MV-4-11 (cell line): Measurements from ENCODE around the gene RPS15.

Experiments used
- DNase-seq: peaks from one replicate; lab custom pipeline; 2025; lab: John Stamatoyannopoulos, UW

The RPS15 gene

GRCh38 chr19:1420590-1420989, 17.6 kb upstream of the RPS15 start:
- no peak for DNase-seq

GRCh38 chr19:1421218-1421957, 16.8 kb upstream of the RPS15 start:
- DNase-seq: no peak

- no peak for DNase-seq
Measured at GRCh38 chr19:1421958-1422305, 16.3 kb upstream of the RPS15 start.

GRCh38 chr19:1422360-1422759, 15.8 kb upstream of the RPS15 start:
- DNase-seq: no peak

GRCh38 chr19:1422943-1423342, 15.3 kb upstream of the RPS15 start:
- no peak for DNase-seq

GRCh38 chr19:1423436-1424191, 14.6 kb upstream of the RPS15 start:
- DNase-seq: peak; percentile 61

- DNase-seq: no peak
Measured at GRCh38 chr19:1424192-1424955, 13.8 kb upstream of the RPS15 start.

- peak; percentile 82 for DNase-seq
Measured at GRCh38 chr19:1425102-1425837, 12.9 kb upstream of the RPS15 start.

- DNase-seq: no peak
Measured at GRCh38 chr19:1425902-1426301, 12.3 kb upstream of the RPS15 start.

- DNase-seq: no peak
Measured at GRCh38 chr19:1426736-1427135, 11.5 kb upstream of the RPS15 start.

GRCh38 chr19:1427221-1427920, 10.8 kb upstream of the RPS15 start:
- no peak for DNase-seq

GRCh38 chr19:1428738-1429391, 9.3 kb upstream of the RPS15 start:
- no peak for DNase-seq

GRCh38 chr19:1429750-1430149, 8.4 kb upstream of the RPS15 start:
- no peak for DNase-seq

GRCh38 chr19:1430246-1430645, 8.0 kb upstream of the RPS15 start:
- no peak for DNase-seq

GRCh38 chr19:1431759-1432506, 6.3 kb upstream of the RPS15 start:
- no peak for DNase-seq

- DNase-seq: no peak
Measured at GRCh38 chr19:1432507-1432887, 5.7 kb upstream of the RPS15 start.

- DNase-seq: no peak
Measured at GRCh38 chr19:1433119-1434039, 4.8 kb upstream of the RPS15 start.

GRCh38 chr19:1434040-1434366, 4.2 kb upstream of the RPS15 start:
- DNase-seq: no peak

- DNase-seq: no peak
Measured at GRCh38 chr19:1434577-1435060, 3.6 kb upstream of the RPS15 start.
